NCI-H1105 (cell line): ENCODE results near the gene TMEM203.
"Not testable (repeated sequence)": the region's sequence is repeated elsewhere in the genome, so short reads cannot be mapped to it uniquely, and the experiment has no call there.

Experiments
- DNase-seq: peaks from one replicate; lab custom pipeline; 2025; lab: John Stamatoyannopoulos, UW

The TMEM203 gene

GRCh38 chr9:137242269-137243203 lies 37.1 kb upstream of the TMEM203 start:
- DNase-seq, result no peak

DNA sequence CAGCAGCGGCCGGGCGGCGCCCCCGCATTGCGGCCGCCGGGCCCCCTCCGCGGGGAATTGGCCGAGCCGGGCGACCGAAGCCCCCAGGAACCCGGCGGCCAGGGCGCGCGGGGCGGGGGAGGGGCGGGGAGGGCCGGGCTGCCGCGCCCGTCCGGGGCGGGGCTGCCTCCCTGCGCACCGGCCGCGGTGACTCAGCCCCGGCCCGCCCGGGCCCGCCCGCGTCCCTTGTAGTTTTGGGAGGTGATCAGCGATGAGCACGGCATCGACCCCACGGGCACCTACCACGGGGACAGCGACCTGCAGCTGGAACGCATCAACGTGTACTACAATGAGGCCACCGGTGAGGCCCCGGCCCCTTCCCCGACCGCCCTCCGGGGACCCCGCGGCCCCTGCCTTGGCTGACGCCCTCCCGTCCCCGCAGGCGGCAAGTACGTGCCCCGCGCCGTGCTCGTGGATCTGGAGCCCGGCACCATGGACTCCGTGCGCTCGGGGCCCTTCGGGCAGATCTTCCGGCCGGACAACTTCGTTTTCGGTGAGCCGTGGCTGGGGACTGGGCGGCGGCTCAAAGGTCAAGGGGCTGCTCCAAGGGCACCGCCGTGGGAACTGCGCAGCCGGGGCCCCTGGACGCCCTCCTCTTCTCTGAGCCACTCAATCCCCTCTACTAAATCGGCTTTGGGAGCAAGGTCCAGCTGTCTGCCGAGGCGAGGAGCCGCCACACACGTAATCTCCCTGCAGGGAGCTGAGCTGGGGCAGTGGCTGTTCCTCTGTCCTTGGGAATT lies 36.2 kb upstream of the TMEM203 start:
- no peak for DNase-seq

- peak; percentile 98 for DNase-seq
Observed at GRCh38 chr9:137240841-137241489, 35.5 kb upstream of the TMEM203 start, which contains the start of gene TUBB4B. TSS of gene TUBB4B (plus strand) at chr9:137241287. CDS start at chr9:137241361, 74 bp downstream.

DNA sequence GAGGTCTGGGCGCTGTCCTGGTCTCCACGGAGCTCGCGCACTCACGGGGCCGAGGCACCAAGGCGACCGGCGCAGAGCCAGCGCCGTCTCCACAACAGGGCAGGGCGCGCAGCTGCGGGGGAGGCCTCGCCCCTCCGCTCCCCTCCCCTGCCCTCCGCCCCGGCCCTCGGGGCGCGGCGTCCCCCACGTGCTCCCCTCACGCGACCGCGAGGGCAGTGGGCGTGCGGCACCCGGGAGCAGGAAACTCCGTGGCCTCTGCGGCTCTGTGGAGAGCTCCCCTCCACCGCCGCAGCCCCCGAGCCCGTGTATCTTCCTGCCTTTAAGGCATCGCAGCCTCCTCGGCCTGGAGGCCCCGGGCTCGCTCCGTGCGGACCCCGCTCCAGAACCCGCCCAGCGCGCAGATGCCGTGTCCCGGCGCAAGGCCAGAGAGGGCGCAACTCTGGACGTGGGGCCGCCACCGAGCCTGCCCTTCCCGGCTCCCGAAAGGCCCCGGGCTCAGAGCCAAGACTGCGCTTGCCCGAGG lies 34.9 kb upstream of the TMEM203 start:
- DNase-seq, result no peak

DNA sequence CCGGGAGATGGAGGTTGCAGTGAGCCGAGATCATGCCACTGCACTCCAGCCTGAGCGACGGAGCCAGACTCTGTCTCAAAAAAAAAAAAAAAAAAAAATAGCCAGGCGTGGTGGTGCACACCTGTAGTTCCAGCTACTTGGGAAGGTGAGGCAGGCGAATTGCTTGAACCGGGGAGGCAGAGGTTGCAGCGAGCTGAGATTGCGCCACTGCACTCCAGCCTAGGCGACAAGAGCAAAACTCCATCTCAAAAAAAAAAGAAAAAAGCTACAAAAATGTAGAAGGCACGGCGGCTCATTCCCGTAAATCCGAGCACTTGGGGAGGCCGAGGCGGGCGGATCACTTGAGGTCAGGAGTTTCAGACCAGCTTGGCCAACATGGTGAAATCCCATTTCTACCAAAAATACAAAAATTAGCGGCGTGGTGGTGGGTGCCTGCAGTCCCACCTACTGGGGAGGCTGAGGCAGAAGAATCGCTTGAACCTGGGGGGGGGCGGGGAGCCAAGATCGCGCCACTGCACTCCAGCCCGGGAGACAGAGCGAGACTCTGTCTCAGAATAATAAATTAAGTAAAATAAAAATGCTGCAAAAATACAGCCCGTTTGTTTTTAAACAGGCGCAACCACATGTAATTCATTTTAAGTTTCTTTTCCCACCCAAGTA lies 34.2 kb upstream of the TMEM203 start:
- not testable (repeated sequence) for DNase-seq

DNA sequence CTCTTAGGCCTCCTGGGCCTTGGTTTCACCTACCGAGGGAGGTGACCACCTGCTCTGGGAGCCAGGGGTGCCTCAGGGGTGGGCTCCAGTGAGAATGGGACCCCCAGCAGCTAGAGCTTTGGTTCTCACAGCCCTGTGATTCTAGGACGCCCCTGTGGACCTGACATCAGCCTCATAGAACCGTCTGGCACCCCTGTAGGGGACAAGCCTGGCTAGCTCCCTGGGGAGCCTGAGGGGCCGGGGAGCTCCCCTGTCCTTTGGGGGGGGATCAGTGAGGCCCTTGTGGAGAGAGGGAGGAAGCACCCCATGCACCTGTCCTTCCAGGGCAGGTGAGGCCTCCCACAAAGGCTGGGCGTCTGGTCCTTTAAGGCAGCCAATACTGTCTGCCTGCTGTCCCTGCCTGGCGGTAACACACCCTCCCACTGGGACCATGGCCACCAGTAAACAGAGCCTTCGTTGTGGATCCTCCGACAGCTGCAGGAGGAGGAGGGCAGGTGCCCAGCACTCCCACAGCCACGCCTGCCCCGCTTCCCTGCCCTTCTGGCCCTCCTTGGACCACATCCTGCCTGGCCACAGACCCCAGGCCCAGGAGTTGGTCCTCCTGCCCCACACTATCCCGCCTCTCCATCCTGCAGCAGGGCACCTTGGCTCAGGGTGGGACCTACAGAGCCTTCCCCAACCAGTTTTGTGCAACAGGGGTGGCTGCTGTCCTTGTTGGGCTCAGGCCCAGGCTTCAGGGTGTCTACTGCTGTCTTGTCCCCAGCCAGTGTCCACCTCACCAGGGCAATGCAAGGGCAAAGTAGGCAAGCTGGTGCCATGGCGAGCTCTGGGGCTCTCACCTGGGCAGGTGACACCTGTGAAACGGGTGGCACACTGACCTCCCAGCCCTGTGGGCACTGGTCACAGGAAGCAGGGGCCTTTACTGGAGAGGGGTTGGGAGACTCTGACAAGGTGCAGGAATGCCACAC lies 32.6 kb upstream of the TMEM203 start:
- DNase-seq, result no peak

DNA sequence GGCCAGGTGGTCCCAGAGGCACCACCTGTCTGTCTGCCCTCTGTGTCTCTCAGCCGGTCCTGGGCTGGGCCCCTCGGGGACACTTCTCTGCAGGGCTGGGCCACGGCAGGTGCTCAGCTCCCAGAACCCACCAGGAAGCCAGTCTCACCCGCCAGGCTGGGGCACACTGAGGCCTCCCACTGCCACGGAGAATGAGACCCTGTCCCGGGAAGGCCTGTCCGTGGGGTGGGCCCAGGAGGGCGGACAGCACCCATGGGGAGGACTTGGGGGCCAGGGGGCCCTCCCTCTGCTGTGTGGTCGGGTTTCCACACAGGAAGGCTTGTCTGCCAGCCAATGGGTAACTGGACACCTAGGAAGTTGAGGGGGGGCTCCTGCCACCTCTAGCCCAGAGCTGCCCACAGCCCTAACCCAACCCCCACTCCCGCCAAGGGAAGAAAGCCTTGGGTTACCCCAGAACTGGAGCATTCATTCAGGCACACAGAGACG lies 31.5 kb upstream of the TMEM203 start:
- no peak for DNase-seq

- peak; percentile 64 for DNase-seq
Observed at GRCh38 chr9:137236238-137236935, 30.9 kb upstream of the TMEM203 start.

DNA sequence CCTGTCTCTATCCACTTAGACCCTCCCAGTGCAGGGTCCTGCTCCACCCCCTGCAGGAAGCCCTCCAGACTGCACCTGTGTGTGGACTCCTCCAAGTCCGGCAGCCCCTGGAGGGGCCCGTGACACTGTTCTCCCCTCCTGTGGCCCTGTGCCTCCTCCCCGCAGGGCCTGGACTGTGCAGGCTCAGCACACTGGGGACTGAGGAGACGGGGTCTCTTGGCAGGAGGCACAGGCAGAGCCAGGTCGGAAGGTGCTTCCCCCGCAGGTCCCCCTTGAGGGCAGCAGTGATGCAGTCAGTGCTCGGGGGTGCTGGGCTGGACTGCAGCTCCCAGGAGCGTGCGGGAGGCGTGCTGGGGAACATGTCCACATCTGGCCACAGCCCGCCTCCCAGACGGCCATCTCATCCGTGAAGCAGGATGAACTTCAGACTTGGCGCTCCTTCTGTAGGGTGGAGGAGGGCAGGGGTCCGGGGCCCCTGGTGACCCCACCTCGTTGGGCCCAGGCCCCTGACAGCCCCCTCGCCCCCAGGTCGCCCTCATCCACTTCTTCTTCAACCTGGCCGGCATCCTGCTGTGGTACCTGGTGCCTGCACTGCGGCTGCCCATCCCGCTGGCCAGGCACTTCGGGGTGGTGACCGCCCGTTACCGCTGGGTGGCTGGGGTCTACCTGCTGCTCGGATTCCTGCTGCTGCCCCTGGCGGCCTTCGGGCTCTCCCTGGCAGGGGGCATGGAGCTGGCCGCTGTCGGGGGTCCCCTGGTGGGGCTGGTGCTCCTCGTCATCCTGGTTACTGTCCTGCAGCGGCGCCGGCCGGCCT lies 30.2 kb upstream of the TMEM203 start:
- DNase-seq, result no peak

DNA sequence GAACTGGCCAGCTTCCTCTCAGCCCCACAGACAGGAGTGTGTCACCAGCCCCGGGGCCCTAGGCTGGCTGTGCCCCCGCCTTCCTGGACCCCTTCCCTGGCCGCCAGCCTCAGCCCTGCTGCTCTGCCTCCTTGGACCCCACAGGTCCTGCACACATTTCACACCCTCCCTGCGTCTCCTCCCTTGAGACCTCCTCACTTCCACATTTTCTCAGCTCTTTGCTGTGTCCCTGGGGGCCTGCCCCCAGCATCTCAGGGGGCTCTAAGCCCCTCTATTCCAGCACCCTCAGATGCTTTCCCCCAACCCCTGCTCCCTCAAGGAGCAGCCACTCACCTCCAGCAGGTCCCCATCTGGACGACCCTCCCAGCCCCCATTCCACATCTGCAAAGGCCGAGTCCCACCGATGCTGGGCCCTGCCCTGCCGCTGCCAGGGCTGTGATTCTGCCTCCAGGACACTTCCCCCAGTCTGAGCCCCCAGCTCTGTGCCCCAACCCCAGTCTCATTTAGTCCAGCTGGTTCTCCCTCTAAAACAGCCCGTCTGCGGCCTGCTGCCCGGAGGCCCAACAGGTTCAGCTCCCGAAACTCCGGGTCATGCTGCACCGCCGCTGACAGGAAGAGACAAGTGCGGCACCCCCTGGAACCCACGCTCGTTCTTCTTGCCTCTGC lies 29.4 kb upstream of the TMEM203 start:
- no peak for DNase-seq

GRCh38 chr9:137234055-137234697 lies 28.7 kb upstream of the TMEM203 start:
- no peak for DNase-seq

GRCh38 chr9:137233143-137233980 lies 27.9 kb upstream of the TMEM203 start:
- DNase-seq, result no peak

DNA sequence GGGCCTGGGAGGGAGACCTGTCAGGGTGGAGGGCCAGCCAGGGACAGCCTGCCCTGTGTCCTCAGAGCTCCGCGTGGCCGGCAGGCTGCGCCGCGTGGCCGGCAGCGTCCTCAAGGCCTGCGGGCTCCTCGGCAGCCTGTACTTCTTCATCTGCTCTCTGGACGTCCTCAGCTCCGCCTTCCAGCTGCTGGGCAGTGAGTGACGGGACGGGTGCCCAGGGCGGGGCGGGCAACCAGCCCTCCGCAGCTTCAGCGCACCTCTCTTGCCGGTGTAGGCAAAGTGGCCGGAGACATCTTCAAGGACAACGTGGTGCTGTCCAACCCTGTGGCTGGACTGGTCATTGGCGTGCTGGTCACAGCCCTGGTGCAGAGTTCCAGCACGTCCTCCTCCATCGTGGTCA lies 27.1 kb upstream of the TMEM203 start:
- DNase-seq, result no peak

GRCh38 chr9:137232101-137232500 lies 26.7 kb upstream of the TMEM203 start:
- DNase-seq, result no peak

GRCh38 chr9:137231372-137232039 lies 26.1 kb upstream of the TMEM203 start:
- DNase-seq, result no peak

DNA sequence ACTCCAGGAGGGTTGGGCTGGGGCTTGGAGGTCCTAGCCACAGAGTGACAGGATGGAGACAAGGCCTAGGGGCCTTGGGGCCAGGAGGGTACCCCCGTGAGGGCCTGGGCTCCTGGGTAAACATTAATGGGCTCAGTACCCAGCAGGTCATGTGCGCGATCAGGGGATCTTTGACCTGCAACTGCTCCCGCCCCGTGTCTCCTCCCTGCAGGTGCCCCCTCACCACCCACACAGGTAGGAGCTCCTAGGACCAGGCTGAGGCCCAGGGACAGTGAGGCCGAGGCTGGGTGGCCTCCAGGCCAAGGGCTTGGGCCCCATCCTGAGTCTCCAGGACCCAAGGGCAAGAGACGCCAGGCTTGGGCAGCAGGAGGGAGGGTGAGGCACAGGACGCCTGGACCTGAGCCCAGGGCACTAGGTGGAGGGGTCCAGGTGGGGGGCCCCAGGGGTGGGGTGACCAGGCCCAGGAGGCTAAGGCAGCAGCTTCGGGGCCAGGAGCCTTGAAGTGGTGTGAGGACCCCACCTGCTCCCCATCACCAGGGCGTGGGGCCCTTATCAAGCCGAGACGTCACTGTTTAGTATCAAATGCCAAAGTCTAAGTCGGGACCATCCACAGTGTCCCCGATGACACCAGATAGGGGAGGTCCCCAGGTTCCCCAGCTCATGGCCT lies 25.4 kb upstream of the TMEM203 start, which contains the start of gene SLC34A3:
Gene SLC34A3, plus strand, starts transcription at position 197 of the 667 bp plus-strand sequence. CDS start 802 bp downstream, outside the sequence.
- DNase-seq, result no peak
